ENCODE measurements around the gene ALPK1. TPM values are rescaled to one million over a fixed set of nuclear protein-coding genes. Genes with fewer than 3 reads are reported as not detected.

The ALPK1 gene
- total RNA-seq, 4 donors from 2014 or later: 6.9 to 42.2 (median 22.9) TPM

GRCh38 chr4:112343330-112344080 lies 46.3 kb downstream of the ALPK1 start:
- H3K4me3 ChIP-seq: no peak overlapping the region
- TF ChIP-seq, protein P1, sequence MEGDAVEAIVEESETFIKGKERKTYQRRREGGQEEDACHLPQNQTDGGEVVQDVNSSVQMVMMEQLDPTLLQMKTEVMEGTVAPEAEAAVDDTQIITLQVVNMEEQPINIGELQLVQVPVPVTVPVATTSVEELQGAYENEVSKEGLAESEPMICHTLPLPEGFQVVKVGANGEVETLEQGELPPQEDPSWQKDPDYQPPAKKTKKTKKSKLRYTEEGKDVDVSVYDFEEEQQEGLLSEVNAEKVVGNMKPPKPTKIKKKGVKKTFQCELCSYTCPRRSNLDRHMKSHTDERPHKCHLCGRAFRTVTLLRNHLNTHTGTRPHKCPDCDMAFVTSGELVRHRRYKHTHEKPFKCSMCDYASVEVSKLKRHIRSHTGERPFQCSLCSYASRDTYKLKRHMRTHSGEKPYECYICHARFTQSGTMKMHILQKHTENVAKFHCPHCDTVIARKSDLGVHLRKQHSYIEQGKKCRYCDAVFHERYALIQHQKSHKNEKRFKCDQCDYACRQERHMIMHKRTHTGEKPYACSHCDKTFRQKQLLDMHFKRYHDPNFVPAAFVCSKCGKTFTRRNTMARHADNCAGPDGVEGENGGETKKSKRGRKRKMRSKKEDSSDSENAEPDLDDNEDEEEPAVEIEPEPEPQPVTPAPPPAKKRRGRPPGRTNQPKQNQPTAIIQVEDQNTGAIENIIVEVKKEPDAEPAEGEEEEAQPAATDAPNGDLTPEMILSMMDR (IDR thresholded peaks at IDR 0.05): no peak
- no peak for TF ChIP-seq POLR2A (IDR thresholded peaks at IDR 0.05)
- no peak for DNase-seq
- intact Hi-C loops (cut with DNase I; ENCODE audit: low total_unique reads): no loop called here
- no peaks in the 10 kb centered on the region for H3K36me3 ChIP-seq
- no peaks in the 10 kb centered on the region for H3K9me3 ChIP-seq
- no peaks in the 10 kb centered on the region for H3K27me3 ChIP-seq
- H3K4me1 ChIP-seq: no peaks in the 10 kb centered on the region
- H3K27ac ChIP-seq: no peak overlapping the region

DNA sequence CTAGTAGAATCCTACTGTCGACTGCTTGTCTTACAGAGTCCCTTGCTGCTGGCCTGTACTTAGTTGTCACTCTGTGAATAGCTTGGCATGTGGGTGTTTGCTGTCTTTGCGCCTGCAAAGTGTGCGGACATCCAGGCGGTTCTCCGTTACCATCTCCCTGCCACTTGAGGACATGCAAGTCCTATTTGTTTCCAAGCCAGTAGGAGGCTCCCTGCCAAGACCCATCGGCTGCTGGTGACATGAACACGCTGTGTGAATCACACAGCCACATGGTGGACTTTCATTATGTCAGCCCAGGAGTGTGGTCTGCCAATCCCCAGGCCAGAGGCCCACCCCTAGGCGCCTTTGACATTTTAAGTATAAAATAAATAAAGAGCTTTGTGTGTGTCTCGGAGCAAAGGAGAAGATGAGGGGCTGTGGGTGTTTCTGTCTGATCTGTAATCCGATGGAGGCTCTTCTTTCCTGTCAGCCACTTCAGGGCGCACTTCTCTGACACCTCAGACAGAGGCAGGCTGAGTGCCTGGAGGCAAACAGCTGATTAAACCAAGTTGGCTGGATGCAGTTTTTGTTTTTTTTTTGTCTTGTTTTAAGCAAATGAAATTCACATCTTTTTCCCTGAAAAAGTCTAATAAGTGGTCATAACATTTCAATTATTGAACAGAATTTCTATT lies 51.5 kb downstream of the ALPK1 start:
- Histone ChIP-seq H3K4me1 (no peaks in the 10 kb centered on the region), H3K4me3 (no peak overlapping the region), H3K36me3 (no peaks in the 10 kb centered on the region), H3K27me3 (no peaks in the 10 kb centered on the region), H3K9me3 (peaks cover 0 to 2% of the 10 kb centered on the region in 2 donors), H3K27ac (no peak overlapping the region)
- no peak for DNase-seq
- no peak for TF ChIP-seq POLR2A (IDR thresholded peaks at IDR 0.05)
- TF ChIP-seq, protein P1 (IDR thresholded peaks at IDR 0.05): no peak
- intact Hi-C loops (cut with DNase I; ENCODE audit: low total_unique reads): no loop called here

- Histone ChIP-seq H3K27ac (no peak overlapping the region), H3K4me1 (no peaks in the 10 kb centered on the region), H3K27me3 (no peaks in the 10 kb centered on the region), H3K4me3 (no peak overlapping the region), H3K9me3 (peaks cover 0 to 2% of the 10 kb centered on the region in 2 donors), H3K36me3 (no peaks in the 10 kb centered on the region)
- intact Hi-C loops (cut with DNase I; ENCODE audit: low total_unique reads): no loop called here
- DNase-seq: no peak
- TF ChIP-seq, protein P1 (IDR thresholded peaks at IDR 0.05): no peak
- no peak for TF ChIP-seq POLR2A (IDR thresholded peaks at IDR 0.05)
Observed at GRCh38 chr4:112352736-112353135, 55.6 kb downstream of the ALPK1 start.

- TF ChIP-seq POLR2A (IDR thresholded peaks at IDR 0.05): no peak
- TF ChIP-seq, protein P1 (IDR thresholded peaks at IDR 0.05): no peak
- Histone ChIP-seq H3K36me3 (no peaks in the 10 kb centered on the region), H3K9me3 (peaks cover 0 to 2% of the 10 kb centered on the region in 2 donors), H3K27ac (no peak overlapping the region), H3K4me1 (no peaks in the 10 kb centered on the region), H3K27me3 (no peaks in the 10 kb centered on the region), H3K4me3 (no peak overlapping the region)
- no peak for DNase-seq
- intact Hi-C loops (cut with DNase I; ENCODE audit: low total_unique reads): no loop called here
Observed at GRCh38 chr4:112355662-112356061, 58.5 kb downstream of the ALPK1 start.

DNA sequence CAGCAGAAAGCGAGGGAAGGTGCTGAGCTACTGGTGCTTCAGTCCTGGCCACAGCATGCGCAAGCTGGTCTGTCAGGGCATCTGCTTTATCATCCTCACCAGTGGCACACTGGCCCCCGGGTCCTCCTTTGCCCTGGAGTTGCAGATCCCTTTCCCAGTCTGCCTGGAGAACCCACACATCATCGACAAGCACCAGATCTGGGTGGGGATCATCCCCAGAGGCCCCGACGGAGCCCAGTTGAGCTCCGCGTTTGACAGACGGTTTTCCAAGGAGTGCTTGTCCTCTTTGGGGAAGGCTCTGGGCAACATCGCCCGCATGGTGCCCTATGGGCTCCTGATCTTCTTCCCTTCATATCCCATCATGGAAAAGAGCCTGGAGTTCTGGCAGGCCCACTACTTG lies 60.3 kb downstream of the ALPK1 start:
- intact Hi-C loops (cut with DNase I; ENCODE audit: low total_unique reads): no loop called here
- Histone ChIP-seq H3K9me3 (no peaks in the 10 kb centered on the region), H3K4me1 (no peaks in the 10 kb centered on the region), H3K4me3 (no peak overlapping the region), H3K36me3 (no peaks in the 10 kb centered on the region), H3K27ac (no peak overlapping the region), H3K27me3 (no peaks in the 10 kb centered on the region)
- no peak for DNase-seq
- TF ChIP-seq POLR2A (IDR thresholded peaks at IDR 0.05): no peak
- TF ChIP-seq, protein P1 (IDR thresholded peaks at IDR 0.05): no peak

Measured in uterus (tissue), 4 donors.